T-helper 2 cell treated with Interferon-gamma antibody and Interleukin-4, amounts not matched to agents 100 ng/mL and 5 ng/mL, for 36 hours (primary cell): Measurements from ENCODE around the gene CDCP1. TPM values are rescaled to one million over a fixed set of nuclear protein-coding genes. Genes with fewer than 3 reads are reported as not detected.

Source experiments
- intact Hi-C: fragments of 100-400 bp; cut with micrococcal nuclease; formaldehyde crosslinking; loops from one replicate; pipeline ENCODE4 v1.15.1; 2023
- total RNA-seq: library from RNA; stranded (reverse); gene quantifications from 2 replicates; pipeline ENCODE4 v1.2.3, GENCODE V29; 2022

The CDCP1 gene
- total RNA-seq, 1 donor from 2014 or later: 21.8 TPM

DNA sequence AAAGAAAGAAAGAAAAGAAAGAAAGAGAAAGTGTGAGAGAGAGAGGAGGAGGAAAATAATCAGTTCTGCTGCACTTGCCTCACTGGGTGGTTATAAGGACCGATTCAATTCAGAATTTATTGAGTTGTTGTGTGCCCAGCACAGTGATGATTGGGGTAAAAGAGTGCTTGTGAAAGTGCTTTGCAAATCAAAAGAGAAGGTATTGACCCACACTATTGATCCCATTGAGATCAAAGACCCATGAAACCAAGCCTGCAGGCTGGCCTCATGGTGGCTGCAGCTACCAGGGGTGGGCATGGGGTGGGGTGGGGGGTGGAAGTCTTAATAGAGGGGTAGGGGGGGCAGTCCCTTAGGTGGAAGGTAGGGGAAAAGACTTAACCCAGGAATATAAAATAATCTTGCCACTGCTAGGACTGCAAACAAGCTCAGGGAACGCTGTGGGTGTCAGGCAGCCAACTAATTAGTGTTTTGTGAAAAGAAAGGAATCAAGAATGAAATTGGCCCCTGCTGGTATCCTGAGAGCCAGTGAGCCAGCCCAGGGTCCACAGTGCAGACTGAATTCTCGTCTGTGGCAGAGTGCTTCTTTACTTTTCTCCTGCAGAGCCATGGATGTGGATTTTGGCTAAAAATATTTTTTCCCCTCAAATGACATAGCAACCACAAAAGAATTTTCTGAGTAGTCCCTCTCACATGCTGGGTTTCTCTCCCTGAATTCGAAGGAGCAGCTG lies 85.8 kb downstream of the CDCP1 start:
- intact Hi-C loops: no loop called here

DNA sequence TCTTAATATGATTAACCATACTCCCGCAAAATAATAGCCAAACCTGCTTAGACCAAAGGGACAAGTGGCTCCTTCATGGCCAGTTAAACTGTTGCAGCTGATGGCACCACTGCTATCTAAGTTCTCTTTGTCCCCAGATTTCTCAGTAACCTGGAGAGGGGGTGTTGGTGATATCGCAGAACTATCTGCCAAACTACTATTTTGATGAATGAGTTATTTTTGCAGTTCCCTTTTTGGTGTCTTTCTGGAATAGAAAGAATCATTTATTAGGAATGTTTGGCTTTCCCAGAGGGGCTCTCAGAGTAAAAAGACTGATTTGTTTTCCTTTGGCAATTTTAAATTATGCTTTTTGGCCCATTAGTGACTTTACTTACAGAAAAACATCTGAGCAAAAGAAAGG lies 87.0 kb downstream of the CDCP1 start:
- intact Hi-C loops: no loop called here

- intact Hi-C loops: no loop called here
Measured at GRCh38 chr3:45057557-45057956, 88.6 kb downstream of the CDCP1 start.

DNA sequence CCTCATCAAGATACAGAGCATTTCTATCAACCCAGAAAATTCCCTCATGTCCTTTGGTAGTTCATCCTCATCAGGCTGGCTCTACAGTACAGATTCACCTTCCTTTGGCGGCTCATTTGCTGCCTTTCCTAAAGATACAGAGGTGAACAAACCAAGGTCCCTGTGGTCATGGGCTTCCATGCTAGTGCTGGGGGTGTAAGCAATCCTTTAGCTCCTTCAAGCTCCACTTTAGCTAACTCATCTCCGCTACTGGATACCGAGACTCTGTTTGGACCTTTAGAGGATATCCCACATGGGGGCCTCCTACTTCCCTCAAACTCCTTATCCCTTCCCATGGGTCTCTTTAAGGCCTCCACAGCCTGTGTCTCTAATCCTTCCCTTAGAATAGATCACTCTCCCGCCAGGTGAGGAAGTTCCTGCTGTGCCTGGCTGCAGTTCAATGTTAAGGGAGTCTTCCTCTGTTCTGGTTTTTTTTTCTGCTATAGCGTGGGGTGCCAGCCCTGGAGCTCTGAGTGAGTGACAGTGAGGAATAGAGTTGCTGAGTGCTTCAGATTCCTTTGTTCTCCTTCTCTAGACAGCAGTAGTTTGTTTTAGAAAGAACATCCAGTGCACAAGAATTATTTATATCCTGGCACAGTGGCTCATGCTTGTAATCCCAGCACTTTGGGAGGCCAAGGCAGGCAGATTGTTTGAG lies 89.4 kb downstream of the CDCP1 start:
- intact Hi-C loops: no loop called here

GRCh38 chr3:45055411-45056143 lies 90.6 kb downstream of the CDCP1 start:
- intact Hi-C loops: loop anchor here (2.0 kb wide), 1 partner anchor 15 kb away; no protein-coding TSS in a partner anchor

DNA sequence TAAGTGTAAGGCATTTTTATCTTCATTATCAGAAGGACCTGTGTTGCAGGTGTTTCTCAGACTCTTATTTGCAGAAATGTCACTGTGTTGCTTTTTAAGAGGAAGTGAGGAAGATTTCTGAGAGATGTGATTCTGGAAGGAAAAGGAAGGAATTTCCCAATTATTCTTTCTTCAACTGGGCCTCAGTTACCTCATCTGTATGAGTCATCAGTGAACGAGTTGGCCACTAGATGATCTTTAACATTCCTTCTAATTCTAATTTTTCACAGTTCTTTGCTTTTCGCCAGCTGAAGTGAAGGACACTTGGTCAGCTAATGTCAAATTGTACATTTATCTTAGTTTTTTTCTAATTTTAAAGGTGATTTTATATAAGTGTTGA lies 91.2 kb downstream of the CDCP1 start:
- intact Hi-C loops: loop anchor here (2.0 kb wide), 1 partner anchor 14 kb away; no protein-coding TSS in a partner anchor

- intact Hi-C loops: loop anchor here (2.0 kb wide), 1 partner anchor 14 kb away; no protein-coding TSS in a partner anchor
Measured at GRCh38 chr3:45054196-45054857, 91.9 kb downstream of the CDCP1 start.

DNA sequence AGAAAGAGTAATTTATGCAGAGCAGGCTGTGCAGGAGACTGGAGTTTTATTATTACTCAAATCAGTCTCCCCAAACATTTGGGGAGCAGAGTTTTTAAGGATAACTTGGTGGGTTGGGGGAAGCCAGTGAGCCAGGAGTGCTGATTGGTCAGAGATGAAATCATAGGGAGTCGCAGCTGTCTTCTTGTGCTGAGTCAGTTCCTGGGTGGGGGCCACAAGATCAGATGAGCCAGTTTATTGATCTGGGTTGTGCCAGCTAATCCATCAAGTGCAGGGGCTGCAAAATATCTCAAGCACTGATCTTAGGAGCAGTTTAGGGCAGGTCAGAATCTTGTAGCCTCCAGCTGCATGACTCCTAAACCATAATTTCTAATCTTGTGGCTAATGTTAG lies 92.4 kb downstream of the CDCP1 start:
- intact Hi-C loops: loop anchor here (2.0 kb wide), 1 partner anchor 13 kb away; no protein-coding TSS in a partner anchor

DNA sequence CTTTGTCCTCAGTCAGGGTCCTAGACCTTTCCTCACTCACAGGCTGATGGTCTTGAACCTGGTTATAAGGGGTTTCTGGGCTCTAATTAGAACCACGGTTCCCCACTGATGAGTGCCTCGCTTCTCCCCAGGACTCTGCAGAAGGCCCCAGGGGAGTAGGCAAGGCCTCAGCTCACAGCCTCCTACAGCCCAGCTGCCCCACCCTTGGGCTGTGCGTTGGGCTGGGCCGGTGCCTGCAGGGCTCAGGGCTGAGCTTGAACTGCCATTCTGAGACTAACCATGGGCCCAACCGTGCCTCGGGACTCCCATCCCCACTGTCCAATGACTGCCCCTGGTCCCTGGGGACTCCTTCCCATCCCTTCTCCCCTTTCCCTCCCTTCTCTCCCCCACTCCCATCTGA lies 94.5 kb downstream of the CDCP1 start:
- intact Hi-C loops: no loop called here

GRCh38 chr3:45049807-45050206 lies 96.4 kb downstream of the CDCP1 start:
- intact Hi-C loops: no loop called here

GRCh38 chr3:45048244-45048643 lies 97.9 kb downstream of the CDCP1 start:
- intact Hi-C loops: no loop called here

DNA sequence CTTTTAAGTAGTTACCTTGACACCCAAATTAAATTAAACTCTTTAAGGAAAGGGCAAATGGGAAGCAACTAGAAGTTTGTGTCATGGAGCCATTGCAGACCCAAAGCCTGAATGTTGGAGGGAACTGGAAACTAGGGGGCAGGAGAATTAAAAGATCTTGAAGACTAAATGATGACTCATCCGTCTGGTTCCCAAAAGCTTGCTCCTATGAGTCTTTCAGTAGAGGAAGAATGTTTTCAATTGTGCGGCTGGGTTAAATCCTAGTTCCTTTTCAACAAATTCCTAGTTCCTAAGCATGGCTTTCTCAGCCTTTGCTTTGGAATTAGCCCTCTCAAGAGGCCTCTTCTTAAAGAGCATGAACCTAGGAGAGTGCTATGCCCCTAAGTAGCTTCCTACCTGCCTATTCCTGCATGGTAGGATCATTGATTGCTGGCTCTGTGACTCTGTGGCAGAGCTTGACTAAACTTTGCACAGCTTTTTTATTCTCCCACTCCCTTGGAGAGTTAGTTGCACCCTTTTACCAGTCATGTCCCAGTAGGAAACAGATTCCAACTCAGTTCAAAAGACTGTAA lies 102.4 kb downstream of the CDCP1 start:
- intact Hi-C loops: loop anchor here (5.0 kb wide), 1 partner anchor 183 kb away; the partner anchor contains the start of gene TMEM158

GRCh38 chr3:45042162-45042561 lies 104.0 kb downstream of the CDCP1 start:
- intact Hi-C loops: loop anchor here (5.0 kb wide), 1 partner anchor 185 kb away; the partner anchor contains the start of gene TMEM158

GRCh38 chr3:45041666-45042065 lies 104.5 kb downstream of the CDCP1 start:
- intact Hi-C loops: loop anchor here (2.0 to 5.0 kb wide), 5 partner anchors 13 to 186 kb away; partner anchors contain the start of gene TMEM158

DNA sequence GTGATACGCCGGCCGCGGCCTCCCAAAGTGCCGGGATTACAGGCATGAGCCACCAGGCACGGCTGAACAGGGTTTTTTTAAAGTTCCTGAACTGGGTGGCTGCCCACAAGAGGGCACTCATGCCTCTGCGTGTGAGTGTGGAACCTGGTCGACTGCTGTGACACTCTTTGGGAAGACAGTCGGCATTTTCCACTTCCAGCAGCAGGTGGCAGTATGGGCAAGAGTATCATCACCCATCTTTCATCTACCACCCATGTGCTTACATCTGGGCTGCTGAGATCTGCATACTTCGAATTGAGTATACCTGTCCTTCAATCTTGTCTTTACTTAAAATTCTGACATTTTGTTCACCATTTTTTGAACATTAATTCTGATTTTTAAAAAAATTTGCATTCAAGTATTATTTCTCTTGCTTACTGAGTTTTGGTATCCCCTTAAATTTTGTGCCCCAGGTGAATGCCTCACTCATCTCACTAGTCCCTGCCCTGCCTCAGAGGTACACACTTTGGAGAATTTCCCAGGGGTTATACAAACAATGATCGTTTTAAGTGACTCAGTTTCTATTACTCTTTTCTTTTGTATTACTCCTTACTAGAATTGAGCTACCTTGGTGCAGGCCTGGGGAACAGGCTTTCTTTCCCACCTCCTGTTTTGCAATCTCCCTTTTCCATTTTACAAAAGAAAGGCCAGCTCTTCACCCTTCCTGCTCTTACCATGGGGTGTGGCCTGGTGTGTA lies 108.3 kb downstream of the CDCP1 start:
- intact Hi-C loops: loop anchor here (1.0 to 10.0 kb wide), 7 partner anchors 306 to 1037 kb away; no protein-coding TSS in a partner anchor

GRCh38 chr3:45035441-45036301 lies 110.5 kb downstream of the CDCP1 start:
- intact Hi-C loops: loop anchor here (2.0 to 10.0 kb wide), 4 partner anchors 475 to 1039 kb away; no protein-coding TSS in a partner anchor

DNA sequence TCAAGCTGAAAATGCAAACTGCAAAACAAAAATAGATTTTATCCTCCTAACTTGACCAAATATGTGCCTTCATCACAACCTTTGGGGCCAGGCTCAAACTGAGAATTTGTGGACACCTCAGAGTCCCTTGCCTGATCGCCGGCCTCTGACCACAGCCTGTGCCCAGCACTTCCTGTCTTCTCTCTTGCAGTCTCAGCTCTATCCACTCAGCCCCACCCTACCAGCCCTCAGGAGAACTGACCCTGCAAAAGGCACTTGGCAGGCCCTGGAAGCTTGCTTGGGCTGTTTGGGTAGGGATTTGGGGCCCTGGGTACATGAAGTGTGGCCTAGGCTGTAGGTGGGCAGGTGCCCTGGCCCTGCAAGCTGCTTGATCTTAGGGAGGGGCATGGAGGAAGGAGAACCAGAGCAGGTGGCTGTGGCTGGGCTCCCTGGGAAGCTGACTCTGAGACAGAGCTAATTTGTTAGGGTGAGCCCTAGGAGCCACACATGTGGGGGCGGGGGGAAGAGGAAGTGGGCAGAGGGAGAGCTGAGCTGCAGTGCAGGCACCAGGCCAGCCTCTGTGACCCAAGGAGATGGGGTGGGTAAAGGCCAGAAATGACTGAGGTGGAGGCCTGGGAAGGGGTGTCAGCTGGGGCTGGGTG lies 111.4 kb downstream of the CDCP1 start:
- intact Hi-C loops: loop anchor here (10.0 kb wide), 1 partner anchor 1040 kb away; no protein-coding TSS in a partner anchor

GRCh38 chr3:45033791-45034190 lies 112.4 kb downstream of the CDCP1 start:
- intact Hi-C loops: loop anchor here (10.0 kb wide), 1 partner anchor 1041 kb away; no protein-coding TSS in a partner anchor
